GM23248 (cell line): ENCODE measurements around the gene TENM3. TPM values are rescaled to one million over a fixed set of nuclear protein-coding genes. Genes with fewer than 3 reads are reported as not detected.

Experiments
- DNase-seq: peaks from one replicate; pipeline ENCODE4 v3.0.0-alpha.2; 2015
- H2AFZ ChIP-seq: fragments of 200-600 bp; sonication (generic); 2 replicates; pipeline ENCODE4 v1.6.1; 2016; ENCODE audit warnings: antibody characterized with exemption
- H3F3A ChIP-seq: fragments of 200-600 bp; sonication (generic); 2 replicates; pipeline ENCODE4 v1.6.1; 2016; ENCODE audit warnings: mild to moderate bottlenecking, antibody characterized with exemption, mixed run types; ENCODE audit not compliant: insufficient read depth
- H3K27ac ChIP-seq: fragments of 200-600 bp; sonication (generic); 2 replicates; pipeline ENCODE4 v1.5.1; 2016; ENCODE audit warnings: mild to moderate bottlenecking
- H3K27me3 ChIP-seq: fragments of 200-600 bp; sonication (generic); replicated peaks from 2 replicates; pipeline ENCODE4 v1.6.1; 2016; ENCODE audit warnings: mild to moderate bottlenecking; ENCODE audit not compliant: insufficient read depth
- H3K36me3 ChIP-seq: fragments of 200-600 bp; sonication (generic); 2 replicates; pipeline ENCODE4 v1.6.1; 2016; ENCODE audit warnings: low read depth, mild to moderate bottlenecking
- H3K4me1 ChIP-seq: fragments of 200-600 bp; sonication (generic); 2 replicates; pipeline ENCODE4 v1.6.1; 2016; ENCODE audit warnings: mild to moderate bottlenecking; ENCODE audit not compliant: insufficient read depth
- H3K4me2 ChIP-seq: fragments of 200-600 bp; sonication (generic); one replicate; pipeline ENCODE4 v1.6.1; 2016; ENCODE audit warnings: mild to moderate bottlenecking; ENCODE audit not compliant: unreplicated experiment
- H3K4me3 ChIP-seq: fragments of 200-600 bp; sonication (generic); 2 replicates; pipeline ENCODE4 v1.5.1; 2016; ENCODE audit warnings: mild to moderate bottlenecking
- H3K79me2 ChIP-seq: fragments of 200-600 bp; sonication (generic); 2 replicates; pipeline ENCODE4 v1.6.1; 2016; ENCODE audit warnings: mild to moderate bottlenecking; ENCODE audit not compliant: insufficient read depth
- H3K9ac ChIP-seq: fragments of 200-600 bp; sonication (generic); 2 replicates; pipeline ENCODE4 v1.6.1; 2016; ENCODE audit warnings: mild to moderate bottlenecking
- H3K9me2 ChIP-seq: fragments of 200-600 bp; sonication (generic); 2 replicates; pipeline ENCODE4 v1.6.1; 2016; ENCODE audit warnings: mixed run types, mild to moderate bottlenecking, moderate library complexity; ENCODE audit not compliant: insufficient read depth
- H3K9me3 ChIP-seq: fragments of 200-600 bp; sonication (generic); one replicate; pipeline ENCODE4 v1.6.1; 2017; ENCODE audit warnings: low read depth
- H4K20me1 ChIP-seq: fragments of 200-600 bp; sonication (generic); 2 replicates; pipeline ENCODE4 v1.6.0; 2016; ENCODE audit not compliant: insufficient read depth
- EZH2 ChIP-seq: fragments of 200-600 bp; sonication (generic); IDR thresholded peaks from 2 replicates; pipeline ENCODE4 v1.6.1; 2018; ENCODE audit warnings: antibody characterized with exemption, mild to moderate bottlenecking; ENCODE audit not compliant: insufficient read depth, poor library complexity, severe bottlenecking
- EZH2phosphoT487 ChIP-seq: fragments of 200-600 bp; sonication (generic); IDR thresholded peaks from 2 replicates; pipeline ENCODE4 v1.6.1; 2018; ENCODE audit warnings: antibody characterized with exemption, moderate library complexity, mild to moderate bottlenecking, low read depth; ENCODE audit not compliant: insufficient read depth
- WGBS, 2 experiments: methylation state at CpG; one replicate each; pipeline ENCODE4 v1.1.6; 2015 to 2017; ENCODE audit warnings: low lambda C conversion rate in 2 of 2, low coverage in 1 of 2; ENCODE audit errors: missing lambda C conversion rate in 2 of 2; 5-methylcytosine and 5-hydroxymethylcytosine counted together
- in situ Hi-C: fragments of 300-500 bp; cut with MboI; formaldehyde crosslinking; loops from 2 replicates; pipeline ENCODE4 v1.15.0; 2020
- polyA plus RNA-seq: library from polyadenylated mRNA; unstranded; fragments of >200 nt; fragmentation: Nextera tagmentation; extraction: Ambion mirVana; gene quantifications from 2 replicates; pipeline ENCODE4 v1.2.1, GENCODE V29; 2016
- total RNA-seq: library from RNA; depleted of rRNA; stranded (reverse); fragments of >200 nt; shearing (Covaris generic); gene quantifications from 2 replicates; pipeline ENCODE4 v1.2.3, GENCODE V29; 2014

The TENM3 gene
- total and polyA plus RNA-seq, 2 experiments from 2014 or later, result 0.83 to 8.1 TPM

- H2AFZ ChIP-seq, result no peak overlapping the region
- H3K27ac ChIP-seq, result no peak overlapping the region
- H3K4me3 ChIP-seq, result no peak overlapping the region
- no peak for TF ChIP-seq EZH2
- no peak for DNase-seq
- H3K9me2 ChIP-seq, result no peaks in the 10 kb centered on the region
- in situ Hi-C loops, result no loop called here
- no peaks in the 10 kb centered on the region for H3K27me3 ChIP-seq
- H3F3A ChIP-seq, result no peaks in the 10 kb centered on the region
- no peaks in the 10 kb centered on the region for H3K36me3 ChIP-seq
- no peaks in the 10 kb centered on the region for H3K9me3 ChIP-seq
- H3K4me1 ChIP-seq, result no peaks in the 10 kb centered on the region
- no peak overlapping the region for H3K9ac ChIP-seq
- WGBS, 2 experiments, result 45 to 51% methylated on average over 7 of the region's 7 CpGs
- no peaks in the 10 kb centered on the region for H4K20me1 ChIP-seq
- no peaks in the 10 kb centered on the region for H3K79me2 ChIP-seq
- no peak overlapping the region for H3K4me2 ChIP-seq
Measured at GRCh38 chr4:182286931-182287330, 43.7 kb downstream of the TENM3 start.

- Histone ChIP-seq H3K4me1 (no peaks in the 10 kb centered on the region), H4K20me1 (no peaks in the 10 kb centered on the region), H3K4me2 (no peak overlapping the region), H3F3A (no peaks in the 10 kb centered on the region), H3K9me2 (no peaks in the 10 kb centered on the region), H3K27ac (no peak overlapping the region), H3K27me3 (no peaks in the 10 kb centered on the region), H3K4me3 (no peak overlapping the region), H3K36me3 (no peaks in the 10 kb centered on the region), H3K79me2 (no peaks in the 10 kb centered on the region), H3K9ac (no peak overlapping the region), H2AFZ (no peak overlapping the region), H3K9me3 (no peaks in the 10 kb centered on the region)
- in situ Hi-C loops, result no loop called here
- no peak for TF ChIP-seq EZH2
- no peak for TF ChIP-seq EZH2phosphoT487
- WGBS, 2 experiments, result 22 to 32% methylated on average over 7 of the region's 7 CpGs
- DNase-seq, result no peak
Measured at GRCh38 chr4:182288534-182288933, 45.3 kb downstream of the TENM3 start.

GRCh38 chr4:182289809-182290208, 46.6 kb downstream of the TENM3 start:
- Histone ChIP-seq H3K9me3 (no peaks in the 10 kb centered on the region), H3F3A (no peaks in the 10 kb centered on the region), H4K20me1 (no peaks in the 10 kb centered on the region), H3K79me2 (no peaks in the 10 kb centered on the region), H3K4me2 (no peak overlapping the region), H3K4me1 (no peaks in the 10 kb centered on the region), H2AFZ (no peak overlapping the region), H3K36me3 (no peaks in the 10 kb centered on the region), H3K9me2 (no peaks in the 10 kb centered on the region), H3K4me3 (no peak overlapping the region), H3K27me3 (no peaks in the 10 kb centered on the region), H3K9ac (no peak overlapping the region), H3K27ac (no peak overlapping the region)
- in situ Hi-C loops, result no loop called here
- TF ChIP-seq EZH2phosphoT487, result no peak
- WGBS, 2 experiments, result 40 to 44% methylated on average over 10 to 13 of the region's 13 CpGs
- no peak for DNase-seq

- Histone ChIP-seq H3F3A (no peaks in the 10 kb centered on the region), H3K27ac (no peak overlapping the region), H3K36me3 (no peaks in the 10 kb centered on the region), H4K20me1 (no peaks in the 10 kb centered on the region), H3K27me3 (no peaks in the 10 kb centered on the region), H3K9ac (no peak overlapping the region), H3K4me1 (no peaks in the 10 kb centered on the region), H2AFZ (no peak overlapping the region), H3K4me2 (no peak overlapping the region), H3K79me2 (no peaks in the 10 kb centered on the region), H3K9me2 (no peaks in the 10 kb centered on the region), H3K9me3 (no peaks in the 10 kb centered on the region), H3K4me3 (no peak overlapping the region)
- in situ Hi-C loops, result no loop called here
- 42 to 44% methylated on average over 8 of the region's 8 CpGs for WGBS, 2 experiments
- DNase-seq, result no peak
- TF ChIP-seq EZH2phosphoT487, result no peak
- no peak for TF ChIP-seq EZH2
Measured at GRCh38 chr4:182291175-182291574, 48.0 kb downstream of the TENM3 start.

- in situ Hi-C loops, result no loop called here
- Histone ChIP-seq H3K4me3 (no peak overlapping the region), H3F3A (no peaks in the 10 kb centered on the region), H3K9ac (no peak overlapping the region), H3K4me2 (no peak overlapping the region), H3K27me3 (no peaks in the 10 kb centered on the region), H4K20me1 (no peaks in the 10 kb centered on the region), H3K4me1 (no peaks in the 10 kb centered on the region), H3K9me2 (no peaks in the 10 kb centered on the region), H3K9me3 (no peaks in the 10 kb centered on the region), H3K79me2 (no peaks in the 10 kb centered on the region), H2AFZ (no peak overlapping the region), H3K36me3 (no peaks in the 10 kb centered on the region), H3K27ac (no peak overlapping the region)
- DNase-seq, result no peak
- TF ChIP-seq EZH2phosphoT487, result no peak
- TF ChIP-seq EZH2, result no peak
- 11% methylated on average over 11 of the region's 11 CpGs for WGBS, 2 experiments
Measured at GRCh38 chr4:182291597-182292270, 48.5 kb downstream of the TENM3 start.
